Tibial nerve (tissue), 4 donors: ENCODE measurements around the gene FBXL16.

Source experiments
- CTCF ChIP-seq, 5 experiments: fragments of 200-600 bp in 3 of 5; fragments of 450-650 bp in 2 of 5; sonication (generic) in 3 of 5; IDR thresholded peaks; one replicate each; pipeline ENCODE4 v1.5.1; 2016 to 2019; ENCODE audit warnings: antibody characterized with exemption in 5 of 5, mild to moderate bottlenecking in 3 of 5, moderate library complexity in 2 of 5
- EP300 ChIP-seq, 2 donors: sonication (generic); formaldehyde crosslinking; IDR thresholded peaks; one replicate each; pipeline ENCODE4 v1.6.1; 2017; ENCODE audit warnings: antibody characterized with exemption in 2 of 2, mild to moderate bottlenecking in 1 of 2
- POLR2A ChIP-seq, 2 donors: fragments of 450-650 bp; IDR thresholded peaks; one replicate each; pipeline ENCODE4 v1.6.1; 2017; ENCODE audit warnings: antibody characterized with exemption in 2 of 2, mild to moderate bottlenecking in 2 of 2, moderate library complexity in 2 of 2

GRCh38 chr16:733382-734207, 28.0 kb upstream of the FBXL16 start:
- TF ChIP-seq CTCF (IDR thresholded peaks at IDR 0.05) (no peak), EP300 (IDR thresholded peaks at IDR 0.05) (no peak), POLR2A (IDR thresholded peaks at IDR 0.05) (no peak)
